GM21515 (cell line): Measurements from ENCODE around the gene NOTCH1.
"Not testable (repeated sequence)": the region's sequence is repeated elsewhere in the genome, so short reads cannot be mapped to it uniquely, and the experiment has no call there.

Experiments
- ATAC-seq: cut with Tn5 transposase; IDR thresholded peaks from one replicate; pipeline ENCODE4 v1.9.1; 2021; ENCODE audit not compliant: unreplicated experiment

NOTCH1 gene

DNA sequence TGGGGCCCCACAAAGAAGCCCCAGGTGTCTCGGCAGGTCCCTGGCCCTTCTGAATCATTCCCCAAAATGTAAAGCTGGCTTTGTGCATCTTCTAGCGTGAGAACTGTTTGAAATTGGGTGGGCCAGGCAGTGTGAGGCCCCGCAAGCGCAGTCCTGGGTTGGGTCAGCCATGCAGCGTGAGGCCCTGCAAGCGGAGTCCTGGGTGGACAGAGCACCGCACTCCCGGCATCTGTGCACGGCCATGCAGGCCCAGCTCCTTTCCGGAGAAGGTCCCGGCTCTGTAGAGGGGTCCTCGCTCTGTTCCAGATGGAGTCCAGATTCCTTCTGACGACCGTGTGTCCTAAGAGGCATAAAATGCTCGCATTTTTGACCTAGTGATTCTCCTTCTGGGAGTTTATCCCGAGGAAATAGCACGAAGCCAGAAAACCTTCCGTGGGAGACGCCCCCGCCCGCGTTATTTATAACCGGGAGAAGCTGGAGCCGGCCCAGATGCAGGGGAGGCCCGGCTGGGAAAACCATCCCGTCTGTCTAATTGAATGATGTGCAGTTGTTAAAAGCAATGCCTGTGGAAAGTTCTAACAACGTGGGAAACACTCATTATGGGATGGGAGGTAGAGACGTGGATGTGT is 19.4 kb upstream of the NOTCH1 start:
- no peak for ATAC-seq

DNA sequence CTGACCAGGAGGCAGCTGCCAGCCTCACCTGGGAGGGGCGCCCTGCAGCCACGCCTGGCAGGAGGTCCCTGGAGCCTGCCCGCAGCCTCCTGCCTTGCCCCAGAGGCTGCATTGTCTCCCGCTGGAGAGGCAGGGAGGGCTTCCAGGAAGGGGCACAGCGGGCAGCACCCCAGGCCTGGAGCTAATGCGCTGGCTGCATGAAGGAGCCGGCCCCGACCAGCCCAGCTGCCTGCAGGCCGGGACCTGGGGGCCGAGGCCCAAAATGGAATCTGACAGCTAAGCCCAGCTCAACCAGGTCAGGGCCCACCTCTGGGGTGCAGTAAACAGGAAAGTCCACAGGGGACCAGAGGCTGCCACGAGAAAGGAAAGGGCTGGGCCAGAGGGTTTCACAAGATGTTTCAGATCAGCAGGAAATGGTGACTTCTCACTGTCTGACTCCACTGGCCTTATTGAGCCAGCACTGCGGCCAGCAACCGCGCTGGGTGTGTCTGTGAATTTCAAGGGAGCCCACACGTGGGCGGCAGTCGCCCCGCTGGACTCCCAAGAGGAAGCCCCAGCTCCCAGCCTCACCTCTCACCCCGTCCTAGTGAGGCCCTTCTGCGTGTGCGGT is 18.6 kb upstream of the NOTCH1 start:
- no peak for ATAC-seq

DNA sequence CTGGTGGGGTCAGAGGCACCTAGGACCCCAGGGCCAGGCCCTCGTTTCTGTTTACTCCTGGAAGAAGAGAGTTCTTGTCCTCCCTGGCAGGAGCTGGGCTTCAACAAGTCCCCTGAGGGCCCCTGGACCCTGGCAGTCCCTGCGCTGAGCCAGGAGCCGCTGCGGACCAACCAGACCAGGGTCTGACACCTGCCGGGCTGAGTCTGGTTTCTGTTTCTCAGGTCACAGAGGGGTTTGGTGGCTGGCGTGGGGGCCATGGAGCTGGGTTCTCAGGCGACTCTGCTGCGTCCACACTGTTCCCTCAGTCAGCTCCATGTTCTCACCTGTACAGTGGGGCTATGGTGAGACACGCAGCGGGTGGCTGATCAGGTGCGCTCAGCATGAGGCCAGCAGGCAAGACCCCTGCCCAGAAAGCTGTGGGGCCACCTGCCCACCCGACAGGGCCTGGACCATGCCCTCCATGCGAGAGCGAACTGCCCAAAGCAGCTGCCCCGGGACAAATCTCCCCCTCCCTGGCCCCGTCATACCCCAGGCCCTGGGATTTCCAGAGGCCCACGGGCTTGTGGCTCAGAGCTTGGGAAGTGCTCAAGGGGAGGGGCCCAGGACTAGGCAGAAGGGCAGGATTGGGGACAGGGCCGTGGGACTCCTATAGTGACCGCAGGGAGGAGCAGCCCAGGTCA is 17.9 kb upstream of the NOTCH1 start:
- ATAC-seq: no peak

DNA sequence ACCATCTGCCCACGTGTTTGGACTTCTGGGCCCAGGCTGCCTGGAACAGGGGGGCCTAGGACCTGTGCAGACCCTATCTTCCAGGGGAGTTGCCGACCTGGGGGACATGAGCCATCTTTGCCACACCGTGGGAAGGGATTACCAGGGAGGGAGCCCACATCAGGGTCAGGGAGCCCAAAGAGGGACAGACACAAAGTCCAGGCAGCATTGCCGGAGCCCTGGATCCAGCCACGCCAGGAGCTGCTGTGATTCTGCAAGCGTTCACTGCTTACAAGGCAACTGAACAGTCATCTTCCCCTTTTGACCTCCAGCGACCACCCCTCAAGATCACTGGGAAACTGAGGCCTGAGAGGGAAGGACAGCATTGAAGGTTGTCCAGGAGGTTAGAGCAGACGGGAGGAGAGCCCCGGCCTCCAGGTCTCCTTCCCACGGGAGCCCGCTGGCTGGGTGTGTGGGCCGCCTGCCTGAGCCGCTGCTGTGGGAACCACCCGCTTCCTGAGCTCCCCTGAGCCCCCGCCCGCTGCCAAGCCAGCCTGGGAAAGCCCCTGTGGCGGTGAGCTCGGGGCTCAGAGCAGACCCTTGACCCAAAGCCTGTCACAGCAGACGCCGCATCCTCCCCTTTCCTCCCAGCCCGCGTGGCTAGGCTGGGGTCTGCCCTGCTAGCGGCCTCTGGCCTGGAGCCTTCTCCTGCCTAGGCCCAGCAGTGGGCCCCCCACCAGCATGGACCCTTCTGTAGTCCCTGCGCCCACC is 17.1 kb upstream of the NOTCH1 start:
- no peak for ATAC-seq

DNA sequence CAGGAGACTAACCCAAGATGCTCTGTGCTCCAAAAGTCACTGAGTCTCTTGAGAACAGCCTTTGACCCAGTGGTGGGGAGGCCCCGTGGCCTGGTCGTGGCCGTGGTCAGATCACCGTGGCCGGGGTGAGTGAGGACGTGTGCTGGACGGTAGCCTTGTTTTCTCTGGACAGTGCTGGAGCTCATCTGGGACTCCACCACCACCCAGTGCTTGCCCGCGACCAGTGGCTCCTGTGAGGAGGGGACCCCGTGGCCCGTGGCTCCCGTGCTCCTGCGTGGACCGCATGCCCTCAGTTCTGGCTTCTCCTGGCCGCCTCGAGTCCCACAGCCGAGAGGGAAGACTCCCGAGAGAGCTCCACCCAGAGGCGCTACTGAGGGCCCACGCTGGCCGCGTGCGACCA is 15.9 kb upstream of the NOTCH1 start:
- ATAC-seq: no peak

DNA sequence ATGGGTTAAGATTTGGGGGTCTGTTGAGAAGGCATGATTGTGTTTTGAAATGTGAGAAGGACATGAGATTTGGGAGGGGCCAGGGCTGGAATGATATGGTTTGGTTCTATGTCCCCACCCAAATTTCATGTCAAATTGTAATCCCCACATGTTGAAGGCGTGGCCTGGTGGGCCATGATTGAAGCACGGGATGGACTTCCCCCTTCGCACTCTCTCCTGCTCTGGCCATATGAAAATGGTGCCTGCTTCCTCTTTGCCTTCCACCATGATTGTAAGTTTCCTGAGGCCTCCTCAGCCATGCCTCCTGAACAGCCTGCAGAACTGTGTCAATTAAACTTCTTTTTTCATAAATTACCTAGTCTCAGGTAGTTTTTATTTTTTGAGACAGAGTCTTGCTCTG is 14.7 kb upstream of the NOTCH1 start:
- ATAC-seq: no peak

DNA sequence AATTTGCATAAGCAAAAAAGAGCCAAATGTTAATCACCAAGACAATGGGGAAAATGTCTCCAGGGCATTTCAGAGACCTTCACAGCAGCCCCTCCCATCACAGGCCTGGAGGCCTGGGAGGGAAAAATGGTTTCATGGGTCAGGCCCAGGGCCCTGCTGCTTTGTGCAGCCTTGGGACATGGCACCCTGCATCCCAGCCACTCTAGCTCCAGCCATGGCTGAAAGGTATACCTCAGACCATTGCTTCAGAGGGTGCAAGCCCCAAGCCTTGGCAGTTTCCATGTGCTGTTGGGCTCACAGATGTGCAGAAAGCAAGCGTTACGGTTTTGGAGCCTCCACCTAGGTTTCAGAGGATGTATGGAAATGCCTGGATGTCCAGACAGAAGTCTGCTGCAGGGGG is 13.5 kb upstream of the NOTCH1 start:
- not testable (repeated sequence) for ATAC-seq

DNA sequence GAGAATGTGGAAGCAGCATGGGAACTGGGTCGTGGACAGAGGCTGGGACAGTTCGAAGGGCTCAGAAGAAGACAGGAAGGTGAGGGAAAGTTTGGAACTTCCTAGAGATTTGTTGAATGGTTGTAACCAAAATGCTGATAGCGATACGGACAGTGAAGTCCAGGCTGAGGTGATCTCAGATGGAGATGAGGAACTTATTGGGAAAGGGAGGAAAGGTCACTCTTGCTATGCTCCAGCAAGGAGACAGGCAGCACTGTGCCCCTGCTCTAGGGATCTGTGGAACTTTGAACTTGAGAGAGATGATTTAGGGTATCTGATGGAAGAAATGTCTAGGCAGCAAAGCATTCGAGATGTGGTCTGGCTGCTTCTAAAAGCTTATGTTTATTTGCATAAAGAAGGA is 13.0 kb upstream of the NOTCH1 start:
- ATAC-seq: not testable (repeated sequence)

DNA sequence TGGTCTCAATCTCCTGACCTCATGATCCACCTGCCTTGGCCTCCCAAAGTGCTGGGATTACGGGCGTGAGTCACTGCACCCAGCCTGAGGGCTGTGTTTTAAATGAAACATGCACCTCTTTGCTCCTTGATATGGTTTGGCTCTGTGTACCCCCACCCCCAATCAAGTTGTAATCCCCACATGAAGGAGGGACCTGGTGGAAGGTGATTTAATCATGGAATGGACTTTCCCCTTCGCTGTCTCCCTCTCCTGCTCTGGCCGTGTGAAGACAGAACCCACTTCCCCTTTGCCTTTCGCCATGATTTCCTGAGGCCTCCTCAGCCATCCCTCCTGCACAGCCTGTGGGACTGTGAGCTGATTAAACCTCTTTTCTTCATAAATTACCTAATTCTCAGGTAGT is 12.5 kb upstream of the NOTCH1 start:
- no peak for ATAC-seq

DNA sequence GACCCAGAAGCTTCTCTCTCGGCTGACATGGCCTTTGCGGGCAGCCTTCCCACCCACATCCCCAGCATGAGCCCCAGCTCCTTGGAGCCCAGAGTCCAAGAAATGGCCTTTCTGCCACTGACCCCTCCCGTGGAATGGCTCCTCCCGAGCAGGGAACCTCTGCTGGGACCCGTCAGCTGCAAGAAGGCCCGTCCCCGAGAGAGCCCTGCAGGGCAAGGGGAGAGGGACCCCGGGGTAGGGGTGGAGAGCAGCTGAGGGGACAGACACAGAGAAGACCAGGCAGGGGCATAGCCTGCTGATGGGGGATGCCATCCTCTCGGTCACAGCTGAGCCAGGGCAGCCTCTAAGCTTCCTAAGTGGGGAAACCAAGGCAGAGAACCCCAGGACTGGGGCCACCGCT is 11.2 kb upstream of the NOTCH1 start:
- ATAC-seq: no peak

DNA sequence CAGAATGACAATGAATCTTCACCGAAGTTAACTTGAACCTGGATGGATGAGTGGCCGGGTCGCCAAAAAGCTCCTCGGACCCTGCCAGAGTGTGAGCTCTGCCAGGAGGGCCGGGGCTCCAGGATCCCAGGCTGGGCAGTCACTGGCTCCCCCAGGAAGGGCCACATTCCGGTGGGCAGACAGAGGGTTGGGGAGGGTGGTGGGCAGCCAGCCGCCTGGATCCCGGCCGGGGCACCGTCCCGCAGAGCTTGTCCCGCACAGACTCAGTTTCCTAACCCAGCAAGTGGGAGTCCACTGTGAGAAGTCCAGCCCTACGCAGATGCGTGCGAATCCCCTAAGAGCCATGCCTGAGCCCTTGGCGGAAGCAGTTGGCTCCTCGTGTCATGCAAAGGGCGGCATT is 10.3 kb upstream of the NOTCH1 start:
- no peak for ATAC-seq

DNA sequence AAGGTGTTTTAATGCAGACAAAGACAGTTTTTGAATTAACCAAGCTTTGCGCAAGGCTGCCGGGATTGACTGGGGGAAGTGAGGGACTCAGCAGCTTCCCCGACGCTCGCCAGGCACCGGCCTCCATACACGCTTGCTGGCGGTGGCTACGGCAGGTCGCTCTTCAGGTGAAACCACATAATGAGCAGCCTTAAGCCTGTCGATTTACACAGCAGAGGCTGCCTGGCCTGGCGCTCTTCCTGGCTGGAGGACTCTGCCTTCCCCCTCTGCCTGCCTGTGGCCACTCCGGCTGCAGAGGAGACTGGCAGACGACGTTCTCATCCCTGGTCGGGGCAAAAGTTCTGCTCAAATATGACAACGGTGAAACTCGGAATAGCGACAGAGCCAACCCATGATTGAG is 9.0 kb upstream of the NOTCH1 start:
- no peak for ATAC-seq

DNA sequence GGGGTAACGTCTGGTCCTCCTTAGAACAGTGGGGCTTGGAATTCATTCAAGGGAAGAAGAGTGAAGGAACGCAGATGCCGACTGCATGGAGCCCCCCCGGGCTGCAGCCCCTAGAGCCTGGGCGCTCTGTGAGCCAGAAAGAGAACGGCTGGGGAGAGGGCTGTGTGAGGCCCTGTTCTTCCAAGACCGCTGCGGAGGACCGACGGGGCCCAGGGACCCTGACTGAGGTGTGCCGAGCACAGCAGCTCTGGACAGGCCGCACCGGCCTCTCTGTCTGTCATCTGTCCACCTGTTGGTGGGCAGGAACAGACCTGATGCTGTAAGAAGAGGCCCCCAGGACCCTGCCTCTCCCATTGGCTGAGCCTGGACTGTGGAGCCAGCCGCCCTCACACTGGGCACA is 7.7 kb upstream of the NOTCH1 start:
- ATAC-seq: no peak

DNA sequence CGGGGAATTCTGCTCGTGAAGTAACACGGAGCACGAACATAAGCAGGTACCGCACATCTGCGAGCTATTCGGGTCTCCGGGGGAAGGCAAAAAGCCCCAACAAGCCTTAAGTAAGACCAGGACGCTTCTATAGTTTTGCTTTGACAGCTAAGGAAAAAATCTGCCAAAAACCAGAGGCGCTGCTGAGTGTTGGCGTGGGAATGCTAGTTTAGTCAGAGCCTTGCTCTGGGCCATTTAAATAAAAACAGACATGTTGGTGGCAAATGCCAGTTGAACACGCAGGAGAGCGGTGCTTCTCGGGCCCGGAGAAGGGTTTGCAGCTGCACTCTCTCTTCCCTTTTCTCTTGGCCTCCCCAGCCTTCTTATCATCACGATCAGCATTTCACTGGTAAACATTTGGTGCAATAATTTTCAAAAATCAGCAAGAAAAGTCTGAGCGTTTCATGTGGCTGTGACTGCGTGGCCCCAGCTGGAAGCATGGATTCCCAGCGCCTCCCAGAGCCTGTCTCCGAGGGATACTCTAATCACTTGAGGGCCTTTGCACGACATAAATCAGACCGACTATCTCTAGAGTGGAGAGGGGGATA is 6.4 kb upstream of the NOTCH1 start:
- no peak for ATAC-seq

DNA sequence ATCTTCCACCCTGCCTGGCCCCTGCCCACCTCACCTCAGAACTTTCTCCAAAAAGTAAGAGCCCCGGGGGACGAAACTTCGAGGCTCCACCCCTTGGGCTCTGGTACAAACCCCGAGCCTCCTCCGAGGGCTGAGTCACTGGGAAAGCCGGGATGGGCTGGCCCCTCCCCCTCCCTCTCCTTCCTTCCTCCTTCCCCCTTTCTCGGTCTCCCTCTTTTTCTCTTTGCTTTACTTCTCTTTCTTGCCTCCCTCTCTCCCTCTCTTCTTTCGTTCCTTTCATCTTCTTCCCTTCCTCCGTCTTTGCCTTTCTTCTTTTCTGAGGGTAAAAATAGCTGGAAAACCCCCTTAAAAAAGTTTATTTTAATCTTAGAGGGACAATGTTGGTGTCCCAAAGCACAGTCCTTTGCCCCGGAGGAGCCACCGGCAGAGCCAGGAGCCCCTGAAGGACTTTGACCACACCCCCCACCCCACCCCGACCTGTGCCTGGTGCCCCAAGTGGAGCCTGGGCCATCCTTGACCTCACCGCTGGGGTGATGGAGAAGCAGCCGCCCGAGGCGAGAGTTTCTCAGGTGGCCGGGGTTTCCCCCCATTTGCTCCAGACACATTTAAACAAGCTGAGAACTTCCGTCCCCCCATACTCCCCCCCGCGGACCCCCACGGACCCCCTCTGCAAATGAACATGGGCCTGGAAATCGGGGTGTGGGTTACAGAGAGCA is 5.7 kb upstream of the NOTCH1 start:
- no peak for ATAC-seq

DNA sequence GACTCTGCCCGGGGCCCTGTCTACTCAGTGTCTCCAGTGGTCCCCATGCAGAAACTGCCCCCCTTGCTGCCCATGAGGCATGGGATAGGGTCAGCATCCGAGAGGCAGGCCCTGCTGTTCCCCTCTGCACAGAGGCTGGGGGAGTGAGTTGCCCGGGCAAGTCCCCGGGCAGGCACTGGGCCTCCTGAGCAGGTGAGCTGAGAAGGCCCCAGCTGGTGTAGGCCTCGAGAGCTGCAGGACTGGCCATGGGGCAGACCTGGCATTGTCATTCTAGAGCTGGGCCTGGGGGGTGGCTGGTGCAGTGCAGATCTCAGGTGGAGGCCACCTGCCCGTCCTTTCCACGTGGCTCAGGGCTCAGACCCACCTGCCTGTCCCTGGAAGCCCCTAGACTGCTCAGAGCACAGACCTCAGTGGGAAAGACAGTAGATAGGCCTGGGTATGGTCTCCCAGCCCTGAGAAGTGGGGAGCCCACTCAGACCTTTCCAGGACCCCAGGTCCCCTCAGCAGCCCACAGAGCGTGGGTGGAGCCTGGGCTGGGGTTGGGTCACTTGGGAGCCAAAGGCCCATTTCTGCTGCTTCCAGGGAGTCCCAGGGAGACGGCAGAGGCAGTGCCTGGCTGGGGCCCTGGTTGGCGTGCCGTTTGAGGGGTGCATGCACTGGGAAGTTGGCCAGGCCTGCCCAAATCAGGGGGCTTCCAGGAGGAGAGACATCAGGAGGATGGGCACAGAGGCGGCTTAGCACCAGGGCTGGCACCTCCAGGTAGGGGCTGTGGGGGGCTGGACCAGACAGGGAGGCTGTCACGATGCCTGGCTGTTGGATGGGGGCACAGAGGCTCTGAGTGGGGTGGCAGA is 4.8 kb upstream of the NOTCH1 start:
- no peak for ATAC-seq

DNA sequence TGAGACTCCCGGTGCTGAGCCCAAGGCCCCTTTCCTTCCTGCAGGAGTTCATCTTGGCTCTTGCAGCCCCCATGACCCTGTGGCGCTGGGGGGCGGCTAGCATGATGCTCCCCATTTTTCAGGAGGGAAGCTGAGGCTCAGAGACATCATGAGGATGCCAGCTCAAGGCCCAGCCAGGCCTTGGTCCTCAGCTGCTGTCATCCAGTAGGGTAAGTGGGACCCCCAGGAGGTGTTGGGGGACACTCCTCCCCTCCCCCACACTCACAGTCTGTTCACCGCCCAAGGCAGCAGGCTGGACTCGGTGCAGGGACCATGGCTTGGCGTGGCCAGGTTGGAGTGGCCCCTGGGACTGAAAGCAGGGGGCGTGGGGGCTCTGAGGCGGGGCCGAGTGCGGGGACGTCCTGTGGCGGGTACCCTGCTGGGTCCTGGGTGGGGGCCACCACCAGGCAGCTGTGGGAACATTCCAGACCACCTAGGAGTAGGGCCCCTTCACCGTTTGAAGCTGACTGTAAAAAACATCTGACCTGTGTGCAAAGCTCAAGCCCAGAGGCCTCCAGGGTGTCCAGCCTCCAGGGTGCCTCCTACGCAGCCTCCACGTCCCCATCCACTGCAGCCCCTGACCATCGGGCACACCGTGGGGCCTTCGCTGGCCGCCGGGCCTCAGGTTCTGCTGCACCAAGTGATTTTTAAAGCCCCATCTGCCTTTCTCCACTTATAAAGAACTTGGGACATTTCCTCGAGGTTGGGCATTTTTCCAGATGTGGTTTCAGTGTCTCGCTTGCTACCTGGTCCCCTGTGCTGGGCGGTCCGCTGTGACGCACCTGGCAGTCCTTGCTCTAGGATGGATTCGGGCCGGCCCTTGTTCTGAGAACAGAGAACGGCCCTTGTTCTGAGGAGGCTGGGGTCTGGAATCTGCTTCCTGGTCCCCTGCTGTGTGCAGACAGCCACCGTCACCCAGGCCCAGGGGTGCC is 3.4 kb upstream of the NOTCH1 start:
- no peak for ATAC-seq

DNA sequence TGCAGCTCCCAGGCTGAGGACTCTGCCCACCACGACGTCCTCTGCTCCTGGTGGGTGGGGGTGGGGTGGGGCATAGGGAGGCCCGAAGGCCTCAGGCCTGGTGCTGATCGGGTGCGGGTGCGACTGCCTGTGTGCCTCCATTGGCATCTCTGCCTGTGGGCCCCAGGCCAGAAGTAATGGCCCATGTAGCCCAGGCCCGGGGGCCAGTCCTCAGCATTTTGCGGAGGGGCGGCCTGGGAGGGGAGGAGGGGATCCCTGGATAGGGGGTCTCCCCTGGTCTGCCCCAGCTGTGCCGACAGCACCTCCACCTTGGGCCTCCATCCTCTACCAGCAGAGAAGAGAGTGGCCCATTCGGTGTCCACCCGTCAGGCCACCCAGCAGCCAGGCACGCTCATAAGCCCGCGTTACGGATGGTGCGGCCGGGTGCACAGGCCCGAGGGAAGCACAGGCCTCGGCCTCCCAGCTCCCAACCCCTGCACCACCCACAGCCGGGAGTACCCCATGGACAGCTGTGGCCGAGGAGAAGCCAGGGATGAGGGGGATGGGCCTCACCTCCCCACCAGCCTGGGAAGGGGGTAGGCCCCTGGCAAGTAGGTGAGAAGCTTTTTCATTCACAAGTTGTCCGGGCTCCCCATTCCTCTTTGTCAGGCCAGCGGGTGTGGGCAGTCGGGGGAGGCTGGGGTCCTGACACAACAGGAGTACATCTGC is 1.8 kb upstream of the NOTCH1 start:
- no peak for ATAC-seq
